ENCODE data around the gene ARMH4.
"Not testable (repeated sequence)": the region's sequence is repeated elsewhere in the genome, so short reads cannot be mapped to it uniquely, and the experiment has no call there.

The ARMH4 gene

GRCh38 chr14:58143106-58143505 is 8.9 kb downstream of the ARMH4 start:
- DNase-seq = no peak

GRCh38 chr14:58141893-58142292 is 10.1 kb downstream of the ARMH4 start:
- DNase-seq = no peak

GRCh38 chr14:58138714-58139482 is 13.1 kb downstream of the ARMH4 start:
- DNase-seq = no peak

- no peak for DNase-seq
Observed at GRCh38 chr14:58138031-58138713, 13.8 kb downstream of the ARMH4 start.

GRCh38 chr14:58133739-58134138 is 18.3 kb downstream of the ARMH4 start:
- no peak for DNase-seq

- no peak for DNase-seq
Observed at GRCh38 chr14:58131386-58131785, 20.6 kb downstream of the ARMH4 start.

GRCh38 chr14:58130116-58130782 is 21.8 kb downstream of the ARMH4 start:
- no peak for DNase-seq

- no peak for DNase-seq
Observed at GRCh38 chr14:58129208-58129607, 22.8 kb downstream of the ARMH4 start.

- DNase-seq = no peak
Observed at GRCh38 chr14:58128416-58128815, 23.6 kb downstream of the ARMH4 start.

GRCh38 chr14:58122546-58122945 is 29.5 kb downstream of the ARMH4 start:
- not testable (repeated sequence) for DNase-seq

- no peak for DNase-seq
Observed at GRCh38 chr14:58121530-58122186, 30.4 kb downstream of the ARMH4 start.

GRCh38 chr14:58119381-58119780 is 32.6 kb downstream of the ARMH4 start:
- no peak for DNase-seq

GRCh38 chr14:58118097-58118815 is 33.8 kb downstream of the ARMH4 start:
- DNase-seq = no peak

GRCh38 chr14:58109744-58110143 is 42.3 kb downstream of the ARMH4 start:
- no peak for DNase-seq

GRCh38 chr14:58108717-58109116 is 43.3 kb downstream of the ARMH4 start:
- DNase-seq = no peak

- no peak for DNase-seq
Observed at GRCh38 chr14:58107947-58108552, 44.0 kb downstream of the ARMH4 start.

- DNase-seq = no peak
Observed at GRCh38 chr14:58107041-58107440, 45.0 kb downstream of the ARMH4 start.

- no peak for DNase-seq
Observed at GRCh38 chr14:58106446-58106845, 45.6 kb downstream of the ARMH4 start.

GRCh38 chr14:58104808-58105207 is 47.2 kb downstream of the ARMH4 start:
- no peak for DNase-seq

GRCh38 chr14:58100735-58101368 is 51.2 kb downstream of the ARMH4 start:
- no peak for DNase-seq

- DNase-seq = no peak
Observed at GRCh38 chr14:58099682-58100081, 52.3 kb downstream of the ARMH4 start.

GRCh38 chr14:58098507-58098906 is 53.5 kb downstream of the ARMH4 start:
- no peak for DNase-seq

Measured in activated CD8-positive, alpha-beta memory T cell treated with anti-CD3 and anti-CD28 coated beads, Interleukin-2, amount 50 U/mL, for 48 hours (primary cell).